HepG2 (cell line): ENCODE measurements around the gene EP300. TPM values are rescaled to one million over a fixed set of nuclear protein-coding genes. Genes with fewer than 3 reads are reported as not detected.

Source experiments
- BORCS8-MEF2B ChIP-seq: sonication (generic); formaldehyde crosslinking; IDR thresholded peaks from 2 replicates; pipeline ENCODE4 v1.8.0; 2022; ENCODE audit warnings: mild to moderate bottlenecking, missing genetic modification reagents
- CEBPG ChIP-seq: IDR thresholded peaks from 2 replicates; pipeline ENCODE4 v1.6.1; 2016
- KMT2B ChIP-seq: IDR thresholded peaks from 2 replicates; pipeline ENCODE4 v1.6.1; 2016; ENCODE audit warnings: missing genetic modification reagents, missing compliant biosample characterization
- NR2F2 ChIP-seq: IDR thresholded peaks from 2 replicates; pipeline ENCODE4 v1.6.1; 2012; ENCODE audit warnings: low read depth, inconsistent platforms, borderline replicate concordance
- POLR2A ChIP-seq, 2 experiments: IDR thresholded peaks; 2 replicates each; pipeline ENCODE4 v1.6.1; 2011; ENCODE audit warnings: low read depth in 2 of 2, low read length in 2 of 2, mild to moderate bottlenecking in 1 of 2, moderate library complexity in 1 of 2; ENCODE audit not compliant: insufficient read depth in 1 of 2
- RXRB ChIP-seq: IDR thresholded peaks from 2 replicates; pipeline ENCODE4 v1.6.1; 2016; ENCODE audit warnings: borderline replicate concordance, missing genetic modification reagents, missing compliant biosample characterization
- SOX6 ChIP-seq, 2 experiments: fragments of 450-650 bp in 1 of 2; sonication (generic) in 1 of 2; formaldehyde crosslinking in 1 of 2; IDR thresholded peaks; 2 replicates each; pipeline versions ENCODE4 v1.4.0 to v1.6.1; 2017 to 2020; ENCODE audit warnings: antibody characterized with exemption in 1 of 2, mild to moderate bottlenecking in 1 of 2, missing genetic modification reagents in 1 of 2
- SPEN ChIP-seq: sonication (generic); formaldehyde crosslinking; IDR thresholded peaks from 2 replicates; pipeline ENCODE4 v1.5.1; 2020; ENCODE audit warnings: low read depth, mild to moderate bottlenecking, missing genetic modification reagents
- TAF1 ChIP-seq: sonication (generic); formaldehyde crosslinking; IDR thresholded peaks from 2 replicates; pipeline ENCODE4 v1.4.0; 2020; ENCODE audit warnings: missing genetic modification reagents
- ZBTB38 ChIP-seq: sonication (generic); formaldehyde crosslinking; IDR thresholded peaks from 2 replicates; pipeline ENCODE4 v1.5.1; 2020; ENCODE audit warnings: mild to moderate bottlenecking, missing genetic modification reagents
- ZBTB7A ChIP-seq: sonication (generic); formaldehyde crosslinking; IDR thresholded peaks from 2 replicates; pipeline ENCODE4 v1.8.0; 2022; ENCODE audit warnings: mild to moderate bottlenecking, missing genetic modification reagents
- ZNF3 ChIP-seq: IDR thresholded peaks from 2 replicates; pipeline ENCODE4 v1.7.0; 2017; ENCODE audit warnings: inconsistent platforms
- ZNF33A ChIP-seq: sonication (generic); formaldehyde crosslinking; IDR thresholded peaks from 2 replicates; pipeline ENCODE4 v1.5.1; 2020; ENCODE audit warnings: missing genetic modification reagents, mild to moderate bottlenecking, moderate library complexity, borderline replicate concordance
- ZNF670 ChIP-seq: sonication (generic); formaldehyde crosslinking; IDR thresholded peaks from 2 replicates; pipeline ENCODE4 v1.8.0; 2022; ENCODE audit warnings: mild to moderate bottlenecking, missing genetic modification reagents, borderline replicate concordance
- ZNF883 ChIP-seq: sonication (generic); formaldehyde crosslinking; IDR thresholded peaks from 2 replicates; pipeline ENCODE4 v1.5.1; 2020; ENCODE audit warnings: mild to moderate bottlenecking, missing genetic modification reagents; ENCODE audit errors: not compliant biosample characterization
- polyA plus RNA-seq, 8 experiments: library from polyadenylated mRNA; depleted of rRNA in 3 of 8; stranded (reverse) in 7 of 8; unstranded in 1 of 8; fragments of >200 nt; fragmentation: Illumina TruSeq in 4 of 8; extraction: Trizol in 4 of 8; gene quantifications; 2 replicates each; pipeline versions ENCODE4 v1.2.1 to v1.2.3, GENCODE V29; 2011 to 2016; ENCODE audit warnings: low read depth in 4 of 8, missing spikeins in 1 of 8, mixed read lengths in 1 of 8; ENCODE audit not compliant: insufficient read depth in 1 of 8
- total RNA-seq, 5 experiments: library from RNA; depleted of rRNA; stranded (reverse); fragments of >200 nt; fragmentation: Illumina TruSeq; extraction: Trizol; gene quantifications; 2 replicates each; pipeline ENCODE4 v1.2.3, GENCODE V29; 2016; ENCODE audit warnings: low read depth in 1 of 5
- TF ChIP-seq, protein P1 (sequence below): sonication (generic); formaldehyde crosslinking; IDR thresholded peaks from 2 replicates; pipeline ENCODE4 v1.4.0; 2020; ENCODE audit warnings: mild to moderate bottlenecking, missing genetic modification reagents
- TF ChIP-seq, protein P2 (sequence below): sonication (generic); formaldehyde crosslinking; IDR thresholded peaks from 2 replicates; pipeline ENCODE4 v1.8.0; 2022; ENCODE audit warnings: mild to moderate bottlenecking, missing genetic modification reagents, borderline replicate concordance
- TF ChIP-seq, protein P3 (sequence below): sonication (generic); formaldehyde crosslinking; IDR thresholded peaks from 2 replicates; pipeline ENCODE4 v1.5.1; 2020; ENCODE audit warnings: mild to moderate bottlenecking, missing genetic modification reagents, borderline replicate concordance
- TF ChIP-seq, protein P4 (sequence below): sonication (generic); formaldehyde crosslinking; IDR thresholded peaks from 2 replicates; pipeline ENCODE4 v1.4.0; 2020; ENCODE audit warnings: missing genetic modification reagents

EP300 gene
- total and polyA plus RNA-seq, 2 of the 13 experiments (the other 11 are each of a cell fraction or from before 2014, with no cell fraction given) = 13.6 to 14.9 TPM

DNA sequence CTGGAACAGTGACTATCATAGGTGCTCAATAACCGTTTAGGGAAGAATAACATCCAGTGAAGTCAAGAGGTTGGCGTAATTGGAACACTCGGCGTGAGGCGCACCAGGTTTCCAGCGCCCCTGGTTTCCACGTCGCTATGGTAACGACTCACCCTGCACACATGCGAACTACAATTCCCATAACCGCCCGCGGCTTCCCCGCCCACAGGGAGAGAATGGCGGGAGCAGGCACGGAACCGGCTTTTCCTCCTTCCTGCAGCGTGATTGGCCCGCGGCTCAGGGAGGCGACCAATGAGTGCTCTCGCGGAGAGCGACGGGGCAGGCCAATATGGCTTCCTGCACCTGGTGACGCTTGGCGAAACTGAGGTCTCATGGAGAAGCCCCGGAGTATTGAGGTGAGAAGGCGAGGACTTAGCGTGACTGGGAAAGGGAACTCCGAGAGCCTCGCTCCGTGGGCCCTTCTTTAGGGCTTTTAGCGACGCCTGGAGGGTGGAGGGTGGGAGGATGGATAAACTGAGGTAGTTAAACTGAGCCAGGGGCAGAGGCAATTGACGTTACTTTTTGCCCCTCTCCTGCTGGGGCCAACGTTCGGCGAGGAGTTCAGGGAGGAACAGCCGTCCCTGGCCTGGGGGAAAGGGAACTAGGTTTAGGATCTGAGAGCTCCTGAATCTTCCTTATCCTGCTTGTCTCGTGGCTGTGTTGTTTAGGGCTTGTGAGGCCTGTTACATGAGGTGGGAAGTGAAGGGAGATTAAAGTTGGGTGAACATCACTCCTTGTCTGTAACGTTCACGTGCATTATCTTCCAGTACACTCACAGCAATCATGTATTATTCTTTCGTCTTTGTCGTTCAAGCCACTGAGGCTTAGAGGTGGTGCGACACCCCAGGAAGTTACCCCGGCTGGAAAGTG, 112.9 kb downstream of the EP300 start, which contains the start of gene L3MBTL2 (continued):
- TF ChIP-seq, protein P1, sequence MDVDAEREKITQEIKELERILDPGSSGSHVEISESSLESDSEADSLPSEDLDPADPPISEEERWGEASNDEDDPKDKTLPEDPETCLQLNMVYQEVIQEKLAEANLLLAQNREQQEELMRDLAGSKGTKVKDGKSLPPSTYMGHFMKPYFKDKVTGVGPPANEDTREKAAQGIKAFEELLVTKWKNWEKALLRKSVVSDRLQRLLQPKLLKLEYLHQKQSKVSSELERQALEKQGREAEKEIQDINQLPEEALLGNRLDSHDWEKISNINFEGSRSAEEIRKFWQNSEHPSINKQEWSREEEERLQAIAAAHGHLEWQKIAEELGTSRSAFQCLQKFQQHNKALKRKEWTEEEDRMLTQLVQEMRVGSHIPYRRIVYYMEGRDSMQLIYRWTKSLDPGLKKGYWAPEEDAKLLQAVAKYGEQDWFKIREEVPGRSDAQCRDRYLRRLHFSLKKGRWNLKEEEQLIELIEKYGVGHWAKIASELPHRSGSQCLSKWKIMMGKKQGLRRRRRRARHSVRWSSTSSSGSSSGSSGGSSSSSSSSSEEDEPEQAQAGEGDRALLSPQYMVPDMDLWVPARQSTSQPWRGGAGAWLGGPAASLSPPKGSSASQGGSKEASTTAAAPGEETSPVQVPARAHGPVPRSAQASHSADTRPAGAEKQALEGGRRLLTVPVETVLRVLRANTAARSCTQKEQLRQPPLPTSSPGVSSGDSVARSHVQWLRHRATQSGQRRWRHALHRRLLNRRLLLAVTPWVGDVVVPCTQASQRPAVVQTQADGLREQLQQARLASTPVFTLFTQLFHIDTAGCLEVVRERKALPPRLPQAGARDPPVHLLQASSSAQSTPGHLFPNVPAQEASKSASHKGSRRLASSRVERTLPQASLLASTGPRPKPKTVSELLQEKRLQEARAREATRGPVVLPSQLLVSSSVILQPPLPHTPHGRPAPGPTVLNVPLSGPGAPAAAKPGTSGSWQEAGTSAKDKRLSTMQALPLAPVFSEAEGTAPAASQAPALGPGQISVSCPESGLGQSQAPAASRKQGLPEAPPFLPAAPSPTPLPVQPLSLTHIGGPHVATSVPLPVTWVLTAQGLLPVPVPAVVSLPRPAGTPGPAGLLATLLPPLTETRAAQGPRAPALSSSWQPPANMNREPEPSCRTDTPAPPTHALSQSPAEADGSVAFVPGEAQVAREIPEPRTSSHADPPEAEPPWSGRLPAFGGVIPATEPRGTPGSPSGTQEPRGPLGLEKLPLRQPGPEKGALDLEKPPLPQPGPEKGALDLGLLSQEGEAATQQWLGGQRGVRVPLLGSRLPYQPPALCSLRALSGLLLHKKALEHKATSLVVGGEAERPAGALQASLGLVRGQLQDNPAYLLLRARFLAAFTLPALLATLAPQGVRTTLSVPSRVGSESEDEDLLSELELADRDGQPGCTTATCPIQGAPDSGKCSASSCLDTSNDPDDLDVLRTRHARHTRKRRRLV = no peak
- TF ChIP-seq TAF1 (CRISPR knock-in tag) (peak; percentile 93), KMT2B (CRISPR knock-in tag) (peak; percentile 70), CEBPG (CRISPR knock-in tag) (peak; percentile 27; the same call in 1 of the 2 replicates), ZNF883 (CRISPR knock-in tag) (peak; percentile 20), RXRB (CRISPR knock-in tag) (no peak; the same call in none of the 2 replicates), ZBTB7A (CRISPR knock-in tag) (no peak), ZNF33A (CRISPR knock-in tag) (no peak), ZBTB38 (CRISPR knock-in tag) (peak; percentile 34; the same call in 1 of the 2 replicates), SPEN (CRISPR knock-in tag) (peak; percentile 58; the same call in 1 of the 2 replicates), SOX6 (IDR thresholded peaks at IDR 0.05) (no peak), SOX6 (CRISPR knock-in tag; IDR thresholded peaks at IDR 0.05) (0 out of 2 replicates have a peak, but pooled peaks have one; percentile 25), ZNF3 (CRISPR knock-in tag) (no peak), POLR2A (IDR thresholded peaks at IDR 0.05; ENCODE audit: insufficient read depth in 1 of 2, low read depth in 2 of 2, low read length in 2 of 2) (peak; percentile 76 to 80), ZNF670 (CRISPR knock-in tag) (no peak), BORCS8-MEF2B (peak; percentile 77), NR2F2 (no peak)
- TF ChIP-seq, protein P2, sequence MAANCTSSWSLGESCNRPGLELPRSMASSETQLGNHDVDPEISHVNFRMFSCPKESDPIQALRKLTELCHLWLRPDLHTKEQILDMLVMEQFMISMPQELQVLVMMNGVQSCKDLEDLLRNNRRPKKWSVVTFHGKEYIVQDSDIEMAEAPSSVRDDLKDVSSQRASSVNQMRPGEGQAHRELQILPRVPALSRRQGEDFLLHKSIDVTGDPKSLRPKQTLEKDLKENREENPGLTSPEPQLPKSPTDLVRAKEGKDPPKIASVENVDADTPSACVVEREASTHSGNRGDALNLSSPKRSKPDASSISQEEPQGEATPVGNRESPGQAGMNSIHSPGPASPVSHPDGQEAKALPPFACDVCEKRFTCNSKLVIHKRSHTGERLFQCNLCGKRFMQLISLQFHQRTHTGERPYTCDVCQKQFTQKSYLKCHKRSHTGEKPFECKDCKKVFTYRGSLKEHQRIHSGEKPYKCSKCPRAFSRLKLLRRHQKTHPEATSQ = no peak
- TF ChIP-seq, protein P3, sequence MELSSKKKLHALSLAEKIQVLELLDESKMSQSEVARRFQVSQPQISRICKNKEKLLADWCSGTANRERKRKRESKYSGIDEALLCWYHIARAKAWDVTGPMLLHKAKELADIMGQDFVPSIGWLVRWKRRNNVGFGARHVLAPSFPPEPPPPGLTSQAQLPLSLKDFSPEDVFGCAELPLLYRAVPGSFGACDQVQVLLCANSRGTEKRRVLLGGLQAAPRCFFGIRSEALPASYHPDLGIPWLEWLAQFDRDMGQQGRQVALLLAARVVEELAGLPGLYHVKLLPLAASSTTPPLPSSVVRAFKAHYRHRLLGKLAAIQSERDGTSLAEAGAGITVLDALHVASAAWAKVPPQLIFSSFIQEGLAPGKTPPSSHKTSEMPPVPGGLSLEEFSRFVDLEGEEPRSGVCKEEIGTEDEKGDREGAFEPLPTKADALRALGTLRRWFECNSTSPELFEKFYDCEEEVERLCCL (CRISPR knock-in tag) = no peak
- TF ChIP-seq, protein P4, sequence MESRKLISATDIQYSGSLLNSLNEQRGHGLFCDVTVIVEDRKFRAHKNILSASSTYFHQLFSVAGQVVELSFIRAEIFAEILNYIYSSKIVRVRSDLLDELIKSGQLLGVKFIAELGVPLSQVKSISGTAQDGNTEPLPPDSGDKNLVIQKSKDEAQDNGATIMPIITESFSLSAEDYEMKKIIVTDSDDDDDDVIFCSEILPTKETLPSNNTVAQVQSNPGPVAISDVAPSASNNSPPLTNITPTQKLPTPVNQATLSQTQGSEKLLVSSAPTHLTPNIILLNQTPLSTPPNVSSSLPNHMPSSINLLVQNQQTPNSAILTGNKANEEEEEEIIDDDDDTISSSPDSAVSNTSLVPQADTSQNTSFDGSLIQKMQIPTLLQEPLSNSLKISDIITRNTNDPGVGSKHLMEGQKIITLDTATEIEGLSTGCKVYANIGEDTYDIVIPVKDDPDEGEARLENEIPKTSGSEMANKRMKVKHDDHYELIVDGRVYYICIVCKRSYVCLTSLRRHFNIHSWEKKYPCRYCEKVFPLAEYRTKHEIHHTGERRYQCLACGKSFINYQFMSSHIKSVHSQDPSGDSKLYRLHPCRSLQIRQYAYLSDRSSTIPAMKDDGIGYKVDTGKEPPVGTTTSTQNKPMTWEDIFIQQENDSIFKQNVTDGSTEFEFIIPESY (CRISPR knock-in tag) = 0 out of 2 replicates have a peak, but pooled peaks have one; percentile 13
